SK-N-SH (cell line): ENCODE measurements around the gene KRT4. TPM values are rescaled to one million over a fixed set of nuclear protein-coding genes. Genes with fewer than 3 reads are reported as not detected.

Experiments used
- CTCF ChIA-PET: fragments of 300-600, 350-600 bp; formaldehyde crosslinking; extraction: SDS; loops from one replicate; lab custom pipeline; 2021; lab: Yijun Ruan, JAX
- POLR2A ChIA-PET: fragments of 350-600 bp; sonication (Branson Sonifier 250); formaldehyde crosslinking; extraction: SDS; loops from one replicate; lab custom pipeline; 2020; ENCODE audit warnings: antibody characterized with exemption, inconsistent platforms; lab: Yijun Ruan, JAX
- DNase-seq: peaks from one replicate; pipeline ENCODE4 v3.0.0; 2012
- H2AFZ ChIP-seq: fragments of 200-600 bp; sonication (generic); 2 replicates; pipeline ENCODE4 v1.8.1; 2016; ENCODE audit warnings: antibody characterized with exemption, mild to moderate bottlenecking, low read depth
- H3F3A ChIP-seq: fragments of 200-600 bp; sonication (generic); replicated peaks from 2 replicates; pipeline ENCODE3; 2016; ENCODE audit warnings: antibody characterized with exemption, mild to moderate bottlenecking; ENCODE audit not compliant: insufficient read depth
- H3K27ac ChIP-seq, 2 experiments: fragments of 200-500 bp in 1 of 2; fragments of 200-600 bp in 1 of 2; sonication (Bioruptor generic) in 1 of 2; sonication (generic), shearing (Covaris generic) in 1 of 2; 2 replicates each; pipeline versions ENCODE4 v1.5.1 to v1.6.1; 2014 to 2016; ENCODE audit warnings: low read depth in 2 of 2, inconsistent platforms in 1 of 2, low read length in 1 of 2, mild to moderate bottlenecking in 1 of 2, mixed read lengths in 1 of 2
- H3K27me3 ChIP-seq: fragments of 200-600 bp; sonication (generic), shearing (Covaris generic); 2 replicates; pipeline ENCODE4 v1.6.1; 2016; ENCODE audit warnings: mixed run types; ENCODE audit not compliant: insufficient read depth
- H3K36me3 ChIP-seq, 2 experiments: fragments of 200-500 bp in 1 of 2; fragments of 200-600 bp in 1 of 2; sonication (Bioruptor generic) in 1 of 2; sonication (generic) in 1 of 2; replicated peaks in 1 of 2; 2 replicates each; pipeline versions ENCODE3 to v1.5.1; 2014 to 2016; ENCODE audit warnings: low read length in 1 of 2, mild to moderate bottlenecking in 1 of 2; ENCODE audit not compliant: insufficient read depth in 2 of 2, control insufficient read depth in 1 of 2
- H3K4me1 ChIP-seq, 2 experiments: fragments of 200-500 bp in 1 of 2; fragments of 200-600 bp in 1 of 2; sonication (Bioruptor generic) in 1 of 2; sonication (generic), shearing (Covaris generic) in 1 of 2; 2 replicates each; pipeline versions ENCODE4 v1.5.1 to v1.6.1; 2014 to 2016; ENCODE audit warnings: low read depth in 1 of 2, low read length in 1 of 2, mixed run types in 1 of 2; ENCODE audit not compliant: insufficient read depth in 2 of 2, control insufficient read depth in 1 of 2
- H3K4me2 ChIP-seq: fragments of 200-600 bp; sonication (generic), shearing (Covaris generic); 2 replicates; pipeline ENCODE4 v1.6.1; 2017; ENCODE audit warnings: mixed run types
- H3K4me3 ChIP-seq, 2 experiments: fragments of 200-500 bp in 1 of 2; fragments of 200-600 bp in 1 of 2; sonication (Bioruptor generic) in 1 of 2; sonication (generic), shearing (Covaris generic) in 1 of 2; 2 replicates each; pipeline versions ENCODE4 v1.5.1 to v1.8.1; 2014 to 2016; ENCODE audit warnings: low read depth in 2 of 2, inconsistent platforms in 1 of 2, low read length in 1 of 2, mild to moderate bottlenecking in 1 of 2, mixed read lengths in 1 of 2, moderate library complexity in 1 of 2
- H3K79me2 ChIP-seq: fragments of 200-600 bp; sonication (generic); 2 replicates; pipeline ENCODE4 v1.8.1; 2017; ENCODE audit warnings: mild to moderate bottlenecking; ENCODE audit not compliant: insufficient read depth
- H3K9ac ChIP-seq: fragments of 200-600 bp; sonication (generic); 2 replicates; pipeline ENCODE4 v1.6.1; 2017; ENCODE audit warnings: mixed run types
- H3K9me2 ChIP-seq: fragments of 200-600 bp; sonication (generic); 2 replicates; pipeline ENCODE4 v1.6.1; 2017; ENCODE audit warnings: mixed run types
- H3K9me3 ChIP-seq: fragments of 200-600 bp; sonication (generic); 2 replicates; pipeline ENCODE4 v1.6.1; 2017; ENCODE audit warnings: mixed run types, mild to moderate bottlenecking, moderate library complexity
- H4K20me1 ChIP-seq: fragments of 200-600 bp; sonication (generic); 2 replicates; pipeline ENCODE4 v1.6.1; 2017; ENCODE audit warnings: mild to moderate bottlenecking, mixed run types; ENCODE audit not compliant: insufficient read depth
- CHD2 ChIP-seq: fragments of 150-350 bp; IDR thresholded peaks from 2 replicates; pipeline ENCODE4 v1.6.1; 2018; ENCODE audit warnings: low read length; ENCODE audit not compliant: partially characterized antibody
- ELF1 ChIP-seq: IDR thresholded peaks from 2 replicates; pipeline ENCODE4 v1.4.0; 2012
- EP300 ChIP-seq, 2 experiments: IDR thresholded peaks; 2 replicates each; pipeline versions ENCODE4 v1.4.0 to v1.6.1; 2012; ENCODE audit warnings: borderline replicate concordance in 1 of 2, low read depth in 1 of 2, low read length in 1 of 2
- FOSL2 ChIP-seq: IDR thresholded peaks from 2 replicates; pipeline ENCODE4 v1.4.0; 2012; ENCODE audit warnings: low read depth, mild to moderate bottlenecking, moderate library complexity, borderline replicate concordance
- MEF2A ChIP-seq: IDR thresholded peaks from 2 replicates; pipeline ENCODE4 v1.4.0; 2012; ENCODE audit warnings: low read depth, borderline replicate concordance
- NFIC ChIP-seq: IDR thresholded peaks from 2 replicates; pipeline ENCODE4 v1.4.0; 2012; ENCODE audit warnings: borderline replicate concordance
- NRF1 ChIP-seq: IDR thresholded peaks from 2 replicates; pipeline ENCODE4 v1.6.1; 2012; ENCODE audit warnings: low read depth, mild to moderate bottlenecking, low read length
- RAD21 ChIP-seq: IDR thresholded peaks from 2 replicates; pipeline ENCODE4 v1.6.1; 2012; ENCODE audit warnings: mild to moderate bottlenecking, low read length
- RCOR1 ChIP-seq: fragments of 150-350 bp; IDR thresholded peaks from 2 replicates; pipeline ENCODE4 v1.6.1; 2017; ENCODE audit warnings: antibody characterized with exemption, low read length
- SMC3 ChIP-seq: IDR thresholded peaks from 2 replicates; pipeline ENCODE4 v1.6.1; 2012; ENCODE audit warnings: low read depth, low read length, improper control_type of control experiment
- TCF12 ChIP-seq: IDR thresholded peaks from 2 replicates; pipeline ENCODE4 v1.4.0; 2012
- TEAD4 ChIP-seq: IDR thresholded peaks from 2 replicates; pipeline ENCODE4 v1.4.0; 2012; ENCODE audit warnings: mild to moderate bottlenecking, borderline replicate concordance; ENCODE audit not compliant: insufficient read depth
- YY1 ChIP-seq: IDR thresholded peaks from 2 replicates; pipeline ENCODE4 v1.4.0; 2012; ENCODE audit warnings: low read depth, mild to moderate bottlenecking
- WGBS: methylation state at CpG from one replicate; pipeline ENCODE4 v1.1.6; 2017; ENCODE audit warnings: low lambda C conversion rate; 5-methylcytosine and 5-hydroxymethylcytosine counted together
- polyA plus RNA-seq, 3 experiments: library from polyadenylated mRNA; depleted of rRNA; stranded (reverse); fragments of >200 nt; gene quantifications; 2 replicates each; pipeline ENCODE4 v1.2.3, GENCODE V29; 2012
- TF ChIP-seq, protein P1 (sequence below): IDR thresholded peaks from 2 replicates; pipeline ENCODE4 v1.4.0; 2012; ENCODE audit warnings: low read depth, borderline replicate concordance
- TF ChIP-seq, protein P2 (sequence below): IDR thresholded peaks from 2 replicates; pipeline ENCODE4; 2012
- TF ChIP-seq, protein P3 (sequence below): IDR thresholded peaks from 2 replicates; pipeline ENCODE4 v1.6.1; 2012; ENCODE audit warnings: mild to moderate bottlenecking, low read depth, low read length, moderate library complexity
- TF ChIP-seq, protein P4 (sequence below): fragments of 150-350 bp; IDR thresholded peaks from 2 replicates; pipeline ENCODE4 v1.6.1; 2017; ENCODE audit warnings: antibody characterized with exemption, low read length, low read depth, borderline replicate concordance
- TF ChIP-seq, protein P5 (sequence below): fragments of 200-600 bp; sonication (generic); IDR thresholded peaks from 2 replicates; pipeline ENCODE4 v1.6.1; 2017; ENCODE audit warnings: antibody characterized with exemption, mild to moderate bottlenecking, moderate library complexity
- TF ChIP-seq, protein P6 (sequence below): IDR thresholded peaks from 2 replicates; pipeline ENCODE4 v1.4.0; 2012; ENCODE audit warnings: low read depth

The KRT4 gene
- polyA plus RNA-seq, 1 of the 3 experiments (the other 2 are of a cell fraction): not detected

DNA sequence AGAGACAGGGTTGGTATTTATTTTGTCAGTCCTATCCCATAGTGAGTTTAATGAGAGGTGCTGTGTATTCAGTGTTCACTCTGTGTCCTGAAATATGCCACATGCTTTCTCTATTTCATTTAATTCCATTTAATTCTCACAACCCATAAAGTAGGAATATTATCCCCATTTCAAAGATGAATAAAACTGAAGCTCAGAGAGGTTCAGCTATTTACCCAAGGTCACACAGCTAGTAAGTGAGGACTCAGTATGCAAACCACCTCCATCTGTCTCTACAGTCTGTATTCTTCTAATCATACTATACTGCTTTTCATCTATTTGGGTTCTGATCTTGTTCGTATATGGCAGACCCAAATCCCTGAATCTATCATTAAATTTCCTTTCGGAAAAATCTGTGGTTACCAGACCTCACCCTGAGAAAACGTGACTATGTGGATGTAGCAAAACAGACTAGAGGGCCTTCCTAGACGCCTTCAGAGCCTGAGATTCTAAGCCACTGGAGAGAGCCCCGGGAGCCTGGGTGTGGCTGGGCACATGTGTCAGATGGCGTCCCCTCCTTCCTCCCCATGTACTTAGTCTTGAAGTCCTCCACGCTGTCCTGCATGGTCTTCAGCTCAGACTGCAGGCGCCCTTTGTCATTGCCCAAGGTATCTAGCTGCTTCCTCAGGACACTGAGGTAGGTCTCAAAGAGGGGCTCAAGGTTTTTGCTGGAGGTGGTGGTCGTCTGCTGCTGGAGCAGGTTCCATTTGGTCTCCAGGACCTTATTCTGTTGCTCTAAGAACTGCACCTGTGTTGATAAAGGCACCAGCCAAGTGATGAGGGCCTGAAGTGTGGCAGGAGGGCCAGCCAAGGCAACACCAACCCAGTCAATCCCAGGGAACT is 2.5 kb downstream of the KRT4 start:
- CTCF ChIA-PET: no interaction called here
- H3K9me2 ChIP-seq: no peaks in the 10 kb centered on the region
- POLR2A ChIA-PET: no interaction called here

DNA sequence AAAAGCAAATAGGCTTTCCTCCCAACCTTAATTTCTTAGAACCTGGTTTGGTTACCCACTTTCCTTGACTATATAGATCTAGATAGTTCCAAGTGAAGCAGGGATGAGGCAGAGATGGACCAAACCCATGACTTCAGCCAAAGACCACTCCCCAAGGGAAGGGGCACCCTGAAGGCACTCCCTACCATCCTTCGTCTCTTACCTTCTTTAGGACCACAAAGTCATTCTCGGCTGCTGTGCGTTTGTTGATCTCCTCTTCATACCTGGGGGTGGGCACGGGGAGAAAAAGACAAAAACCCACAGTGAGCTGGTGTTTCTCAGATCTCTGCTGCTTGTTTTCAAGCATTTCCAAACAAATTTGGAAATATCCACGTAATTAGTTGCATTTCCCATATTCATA is 3.4 kb downstream of the KRT4 start:
- POLR2A ChIA-PET: no interaction called here
- 33% methylated on average over 5 of the region's 5 CpGs for WGBS
- TF ChIP-seq NFIC: no peak
- TF ChIP-seq CHD2: no peak
- TF ChIP-seq, protein P1, sequence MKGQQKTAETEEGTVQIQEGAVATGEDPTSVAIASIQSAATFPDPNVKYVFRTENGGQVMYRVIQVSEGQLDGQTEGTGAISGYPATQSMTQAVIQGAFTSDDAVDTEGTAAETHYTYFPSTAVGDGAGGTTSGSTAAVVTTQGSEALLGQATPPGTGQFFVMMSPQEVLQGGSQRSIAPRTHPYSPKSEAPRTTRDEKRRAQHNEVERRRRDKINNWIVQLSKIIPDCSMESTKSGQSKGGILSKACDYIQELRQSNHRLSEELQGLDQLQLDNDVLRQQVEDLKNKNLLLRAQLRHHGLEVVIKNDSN: no peak
- TF ChIP-seq RAD21: no peak
- TF ChIP-seq, protein P2, sequence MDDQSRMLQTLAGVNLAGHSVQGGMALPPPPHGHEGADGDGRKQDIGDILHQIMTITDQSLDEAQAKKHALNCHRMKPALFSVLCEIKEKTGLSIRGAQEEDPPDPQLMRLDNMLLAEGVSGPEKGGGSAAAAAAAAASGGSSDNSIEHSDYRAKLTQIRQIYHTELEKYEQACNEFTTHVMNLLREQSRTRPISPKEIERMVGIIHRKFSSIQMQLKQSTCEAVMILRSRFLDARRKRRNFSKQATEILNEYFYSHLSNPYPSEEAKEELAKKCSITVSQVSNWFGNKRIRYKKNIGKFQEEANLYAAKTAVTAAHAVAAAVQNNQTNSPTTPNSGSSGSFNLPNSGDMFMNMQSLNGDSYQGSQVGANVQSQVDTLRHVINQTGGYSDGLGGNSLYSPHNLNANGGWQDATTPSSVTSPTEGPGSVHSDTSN: no peak
- no peak for TF ChIP-seq ELF1
- TF ChIP-seq FOSL2: no peak
- TF ChIP-seq TEAD4: no peak
- no peak for TF ChIP-seq MEF2A
- TF ChIP-seq, protein P3, sequence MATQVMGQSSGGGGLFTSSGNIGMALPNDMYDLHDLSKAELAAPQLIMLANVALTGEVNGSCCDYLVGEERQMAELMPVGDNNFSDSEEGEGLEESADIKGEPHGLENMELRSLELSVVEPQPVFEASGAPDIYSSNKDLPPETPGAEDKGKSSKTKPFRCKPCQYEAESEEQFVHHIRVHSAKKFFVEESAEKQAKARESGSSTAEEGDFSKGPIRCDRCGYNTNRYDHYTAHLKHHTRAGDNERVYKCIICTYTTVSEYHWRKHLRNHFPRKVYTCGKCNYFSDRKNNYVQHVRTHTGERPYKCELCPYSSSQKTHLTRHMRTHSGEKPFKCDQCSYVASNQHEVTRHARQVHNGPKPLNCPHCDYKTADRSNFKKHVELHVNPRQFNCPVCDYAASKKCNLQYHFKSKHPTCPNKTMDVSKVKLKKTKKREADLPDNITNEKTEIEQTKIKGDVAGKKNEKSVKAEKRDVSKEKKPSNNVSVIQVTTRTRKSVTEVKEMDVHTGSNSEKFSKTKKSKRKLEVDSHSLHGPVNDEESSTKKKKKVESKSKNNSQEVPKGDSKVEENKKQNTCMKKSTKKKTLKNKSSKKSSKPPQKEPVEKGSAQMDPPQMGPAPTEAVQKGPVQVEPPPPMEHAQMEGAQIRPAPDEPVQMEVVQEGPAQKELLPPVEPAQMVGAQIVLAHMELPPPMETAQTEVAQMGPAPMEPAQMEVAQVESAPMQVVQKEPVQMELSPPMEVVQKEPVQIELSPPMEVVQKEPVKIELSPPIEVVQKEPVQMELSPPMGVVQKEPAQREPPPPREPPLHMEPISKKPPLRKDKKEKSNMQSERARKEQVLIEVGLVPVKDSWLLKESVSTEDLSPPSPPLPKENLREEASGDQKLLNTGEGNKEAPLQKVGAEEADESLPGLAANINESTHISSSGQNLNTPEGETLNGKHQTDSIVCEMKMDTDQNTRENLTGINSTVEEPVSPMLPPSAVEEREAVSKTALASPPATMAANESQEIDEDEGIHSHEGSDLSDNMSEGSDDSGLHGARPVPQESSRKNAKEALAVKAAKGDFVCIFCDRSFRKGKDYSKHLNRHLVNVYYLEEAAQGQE: no peak
- TF ChIP-seq EP300 (IDR thresholded peaks at IDR 0.05; ENCODE audit: borderline replicate concordance in 1 of 2, low read depth in 1 of 2, low read length in 1 of 2): no peak
- no peak for TF ChIP-seq NRF1

More for the DNA sequence above, 2.5 kb downstream of the KRT4 start:
- 27% methylated on average over 9 of the region's 9 CpGs for WGBS
- TF ChIP-seq SMC3: no peak
- TF ChIP-seq RCOR1: no peak
- TF ChIP-seq, protein P4, sequence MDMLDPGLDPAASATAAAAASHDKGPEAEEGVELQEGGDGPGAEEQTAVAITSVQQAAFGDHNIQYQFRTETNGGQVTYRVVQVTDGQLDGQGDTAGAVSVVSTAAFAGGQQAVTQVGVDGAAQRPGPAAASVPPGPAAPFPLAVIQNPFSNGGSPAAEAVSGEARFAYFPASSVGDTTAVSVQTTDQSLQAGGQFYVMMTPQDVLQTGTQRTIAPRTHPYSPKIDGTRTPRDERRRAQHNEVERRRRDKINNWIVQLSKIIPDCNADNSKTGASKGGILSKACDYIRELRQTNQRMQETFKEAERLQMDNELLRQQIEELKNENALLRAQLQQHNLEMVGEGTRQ: no peak
- TF ChIP-seq, protein P5, sequence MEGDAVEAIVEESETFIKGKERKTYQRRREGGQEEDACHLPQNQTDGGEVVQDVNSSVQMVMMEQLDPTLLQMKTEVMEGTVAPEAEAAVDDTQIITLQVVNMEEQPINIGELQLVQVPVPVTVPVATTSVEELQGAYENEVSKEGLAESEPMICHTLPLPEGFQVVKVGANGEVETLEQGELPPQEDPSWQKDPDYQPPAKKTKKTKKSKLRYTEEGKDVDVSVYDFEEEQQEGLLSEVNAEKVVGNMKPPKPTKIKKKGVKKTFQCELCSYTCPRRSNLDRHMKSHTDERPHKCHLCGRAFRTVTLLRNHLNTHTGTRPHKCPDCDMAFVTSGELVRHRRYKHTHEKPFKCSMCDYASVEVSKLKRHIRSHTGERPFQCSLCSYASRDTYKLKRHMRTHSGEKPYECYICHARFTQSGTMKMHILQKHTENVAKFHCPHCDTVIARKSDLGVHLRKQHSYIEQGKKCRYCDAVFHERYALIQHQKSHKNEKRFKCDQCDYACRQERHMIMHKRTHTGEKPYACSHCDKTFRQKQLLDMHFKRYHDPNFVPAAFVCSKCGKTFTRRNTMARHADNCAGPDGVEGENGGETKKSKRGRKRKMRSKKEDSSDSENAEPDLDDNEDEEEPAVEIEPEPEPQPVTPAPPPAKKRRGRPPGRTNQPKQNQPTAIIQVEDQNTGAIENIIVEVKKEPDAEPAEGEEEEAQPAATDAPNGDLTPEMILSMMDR: no peak
- TF ChIP-seq TCF12: no peak
- TF ChIP-seq, protein P6, sequence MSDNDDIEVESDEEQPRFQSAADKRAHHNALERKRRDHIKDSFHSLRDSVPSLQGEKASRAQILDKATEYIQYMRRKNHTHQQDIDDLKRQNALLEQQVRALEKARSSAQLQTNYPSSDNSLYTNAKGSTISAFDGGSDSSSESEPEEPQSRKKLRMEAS: no peak
- TF ChIP-seq YY1: no peak
- TF ChIP-seq, all 33 proteins: peak for 0
- no peak for DNase-seq
- Histone ChIP-seq H3K27me3 (peaks cover 24% of the 10 kb centered on the region; the same call in 1 of the 2 replicates), H3K9me3 (no peaks in the 10 kb centered on the region), H4K20me1 (no peaks in the 10 kb centered on the region), H2AFZ (no peak overlapping the region), H3K4me2 (no peak overlapping the region), H3K79me2 (no peaks in the 10 kb centered on the region), H3K4me1 (no peaks in the 10 kb centered on the region), H3F3A (no peaks in the 10 kb centered on the region), H3K9ac (no peak overlapping the region), H3K4me3 (no peak overlapping the region), H3K27ac (no peak overlapping the region), H3K36me3 (no peaks in the 10 kb centered on the region)

More for the DNA sequence above, 3.4 kb downstream of the KRT4 start:
- H3K9me2 ChIP-seq: no peaks in the 10 kb centered on the region
- H4K20me1 ChIP-seq: no peaks in the 10 kb centered on the region
- no peaks in the 10 kb centered on the region for H3K36me3 ChIP-seq
- no peak overlapping the region for H2AFZ ChIP-seq
- H3K9ac ChIP-seq: no peak overlapping the region
- no peak overlapping the region for H3K27ac ChIP-seq
- H3F3A ChIP-seq: no peaks in the 10 kb centered on the region
- DNase-seq: no peak
- no peaks in the 10 kb centered on the region for H3K9me3 ChIP-seq
- no peaks in the 10 kb centered on the region for H3K4me1 ChIP-seq
- CTCF ChIA-PET: no interaction called here
- no peaks in the 10 kb centered on the region for H3K79me2 ChIP-seq
- H3K4me3 ChIP-seq: no peak overlapping the region
- peaks cover 17% of the 10 kb centered on the region; the same call in 1 of the 2 replicates for H3K27me3 ChIP-seq
- no peak overlapping the region for H3K4me2 ChIP-seq
